Natural killer cell (primary cell): ENCODE data around the gene RCCD1. TPM values are rescaled to one million over a fixed set of nuclear protein-coding genes. Genes with fewer than 3 reads are reported as not detected.

Experiments used
- ATAC-seq, 3 donors: fragments of 150-1000 bp in 2 of 3; fragments of 200-7000 bp in 1 of 3; cut with Tn5 transposase; 1 replicate in 1 of 3; 2 replicates in 2 of 3; pipeline ENCODE4 v1.10.0; 2021; ENCODE audit warnings: mild to moderate bottlenecking in 2 of 3, moderate library complexity in 2 of 3
- DNase-seq, 2 donors: peaks; one replicate each; pipeline versions ENCODE4 v3.0.0 to v3.0.0-alpha.2; 2013 to 2021; ENCODE audit warnings: mixed read lengths in 1 of 2
- H3K27ac ChIP-seq: one replicate; pipeline ENCODE4 v1.5.1; 2013; ENCODE audit warnings: mild to moderate bottlenecking, low read length
- H3K27me3 ChIP-seq: one replicate; pipeline ENCODE4 v1.6.1; 2013; ENCODE audit warnings: low read length; ENCODE audit not compliant: control insufficient read depth, insufficient read depth
- H3K36me3 ChIP-seq: one replicate; pipeline ENCODE4 v1.6.1; 2013; ENCODE audit warnings: low read length; ENCODE audit not compliant: control insufficient read depth, insufficient read depth
- H3K4me1 ChIP-seq: one replicate; pipeline ENCODE4 v1.6.1; 2013; ENCODE audit warnings: low read length; ENCODE audit not compliant: control insufficient read depth, insufficient read depth
- H3K4me3 ChIP-seq: one replicate; pipeline ENCODE4 v1.5.1; 2013; ENCODE audit warnings: low read length
- H3K9me3 ChIP-seq: one replicate; pipeline ENCODE4 v1.6.1; 2013; ENCODE audit warnings: low read length; ENCODE audit not compliant: control insufficient read depth, insufficient read depth
- H3K27ac Mint-ChIP-seq, 2 donors: one replicate each; pipeline ENCODE4 v1.8.0; 2022; ENCODE audit warnings: mild to moderate bottlenecking in 2 of 2, mixed read lengths in 2 of 2, moderate library complexity in 1 of 2
- H3K27me3 Mint-ChIP-seq, 2 donors: one replicate each; pipeline ENCODE4 v1.8.0; 2022; ENCODE audit warnings: low read depth in 2 of 2, mixed read lengths in 2 of 2
- H3K36me3 Mint-ChIP-seq: one replicate; pipeline ENCODE4 v1.8.0; 2022; ENCODE audit warnings: mixed read lengths
- H3K4me1 Mint-ChIP-seq, 2 donors: one replicate each; pipeline ENCODE4 v1.8.0; 2022; ENCODE audit warnings: mixed read lengths in 2 of 2
- H3K4me3 Mint-ChIP-seq: one replicate; pipeline ENCODE4 v1.8.0; 2022; ENCODE audit warnings: mild to moderate bottlenecking, moderate library complexity, mixed read lengths
- H3K9me3 Mint-ChIP-seq, 2 donors: one replicate each; pipeline ENCODE4 v1.8.0; 2022; ENCODE audit warnings: mixed read lengths in 2 of 2
- CTCF ChIP-seq: fragments of 200-600 bp; IDR thresholded peaks from one replicate; pipeline ENCODE4 v1.8.0; 2022; ENCODE audit warnings: antibody characterized with exemption
- WGBS: methylation state at CpG from one replicate; pipeline ENCODE4 v1.1.7; 2013; ENCODE audit warnings: missing lambda C conversion rate; ENCODE audit not compliant: insufficient coverage; 5-methylcytosine and 5-hydroxymethylcytosine counted together
- intact Hi-C: fragments of 100-400 bp; cut with micrococcal nuclease; formaldehyde crosslinking; loops from one replicate; pipeline ENCODE4 v1.14.2; 2022
- total RNA-seq, 4 donors: library from RNA; stranded (reverse); fragments of 120-200 nt in 1 of 4; gene quantifications; one replicate each; pipeline versions ENCODE4 v1.2.3 to v1.2.4, GENCODE V29; 2013 to 2022

The RCCD1 gene
- total RNA-seq, 3 donors from 2014 or later (not counting 1 experiment from before 2014, with no cell fraction given) = 4.2 to 5.4 (median 5.1) TPM

- intact Hi-C loops = no loop called here
- Mint-ChIP-seq H3K27ac (peak overlapping the region; percentile 97), H3K4me1 (peaks cover 44 to 52% of the 10 kb centered on the region in 2 donors), H3K4me3 (peak overlapping the region; percentile 94), H3K27me3 (no peaks in the 10 kb centered on the region), H3K9me3 (no peaks in the 10 kb centered on the region), H3K36me3 (no peaks in the 10 kb centered on the region)
- Histone ChIP-seq H3K4me1 (peaks cover 50% of the 10 kb centered on the region), H3K27me3 (no peaks in the 10 kb centered on the region), H3K4me3 (peak overlapping the region; percentile 54), H3K36me3 (no peaks in the 10 kb centered on the region), H3K27ac (peak overlapping the region; percentile 78), H3K9me3 (no peaks in the 10 kb centered on the region)
- DNase-seq (peak in 1 of 2 donors; percentile 28), ATAC-seq (no peak)
- 78% methylated on average over 15 of the region's 15 CpGs for WGBS
- TF ChIP-seq CTCF = no peak
Observed at GRCh38 chr15:90930861-90931574, 23.7 kb upstream of the RCCD1 start.

- intact Hi-C loops = no loop called here
- Mint-ChIP-seq H3K36me3 (no peaks in the 10 kb centered on the region), H3K27me3 (no peaks in the 10 kb centered on the region), H3K27ac (peak overlapping the region; percentile 97), H3K9me3 (no peaks in the 10 kb centered on the region), H3K4me3 (peak overlapping the region; percentile 94), H3K4me1 (peaks cover 49 to 57% of the 10 kb centered on the region in 2 donors)
- peak overlapping the region; percentile 77 for H3K4me3 ChIP-seq
- no peaks in the 10 kb centered on the region for H3K27me3 ChIP-seq
- H3K27ac ChIP-seq = peak overlapping the region; percentile 88
- DNase-seq (no peak), ATAC-seq (no peak)
- H3K36me3 ChIP-seq = no peaks in the 10 kb centered on the region
- peaks cover 54% of the 10 kb centered on the region for H3K4me1 ChIP-seq
- H3K9me3 ChIP-seq = no peaks in the 10 kb centered on the region
- no peak for TF ChIP-seq CTCF
- 14% methylated on average over 6 of the region's 6 CpGs for WGBS
Observed at GRCh38 chr15:90931575-90931827, 23.2 kb upstream of the RCCD1 start.

GRCh38 chr15:90931828-90932659, 22.6 kb upstream of the RCCD1 start, which contains the start of gene HDDC3:
HDDC3 (minus strand) TSS chr15:90932549; CDS start chr15:90932540, 9 bp downstream.
- H3K4me1 Mint-ChIP-seq = peaks cover 53 to 62% of the 10 kb centered on the region in 2 donors
- TF ChIP-seq CTCF = peak; percentile 98
- H3K27me3 ChIP-seq = no peaks in the 10 kb centered on the region
- peak within 1 kb of the TSS; percentile 94 for H3K4me3 Mint-ChIP-seq
- peak within 1 kb of the TSS; percentile 88 for H3K27ac ChIP-seq
- ATAC-seq (peak; percentile 46 to 70 (median 55)), DNase-seq (peak; percentile 91 to 93)
- no peaks in the 10 kb centered on the region for H3K27me3 Mint-ChIP-seq
- intact Hi-C loops = loop anchor here (1.0 kb wide), 1 partner anchor 30 kb away; no protein-coding TSS in a partner anchor
- no peaks in the 10 kb centered on the region for H3K36me3 Mint-ChIP-seq
- peak within 1 kb of the TSS; percentile 97 for H3K27ac Mint-ChIP-seq
- H3K9me3 Mint-ChIP-seq = no peaks in the 10 kb centered on the region
- no peaks in the 10 kb centered on the region for H3K36me3 ChIP-seq
- no peaks in the 10 kb centered on the region for H3K9me3 ChIP-seq
- peaks cover 55% of the 10 kb centered on the region for H3K4me1 ChIP-seq
- 0% methylated on average over 52 of the region's 52 CpGs for WGBS
- H3K4me3 ChIP-seq = peak within 1 kb of the TSS; percentile 77
